Measurements from ENCODE around the gene PDE8A. TPM values are rescaled to one million over a fixed set of nuclear protein-coding genes. Genes with fewer than 3 reads are reported as not detected.

The PDE8A gene, protein sequence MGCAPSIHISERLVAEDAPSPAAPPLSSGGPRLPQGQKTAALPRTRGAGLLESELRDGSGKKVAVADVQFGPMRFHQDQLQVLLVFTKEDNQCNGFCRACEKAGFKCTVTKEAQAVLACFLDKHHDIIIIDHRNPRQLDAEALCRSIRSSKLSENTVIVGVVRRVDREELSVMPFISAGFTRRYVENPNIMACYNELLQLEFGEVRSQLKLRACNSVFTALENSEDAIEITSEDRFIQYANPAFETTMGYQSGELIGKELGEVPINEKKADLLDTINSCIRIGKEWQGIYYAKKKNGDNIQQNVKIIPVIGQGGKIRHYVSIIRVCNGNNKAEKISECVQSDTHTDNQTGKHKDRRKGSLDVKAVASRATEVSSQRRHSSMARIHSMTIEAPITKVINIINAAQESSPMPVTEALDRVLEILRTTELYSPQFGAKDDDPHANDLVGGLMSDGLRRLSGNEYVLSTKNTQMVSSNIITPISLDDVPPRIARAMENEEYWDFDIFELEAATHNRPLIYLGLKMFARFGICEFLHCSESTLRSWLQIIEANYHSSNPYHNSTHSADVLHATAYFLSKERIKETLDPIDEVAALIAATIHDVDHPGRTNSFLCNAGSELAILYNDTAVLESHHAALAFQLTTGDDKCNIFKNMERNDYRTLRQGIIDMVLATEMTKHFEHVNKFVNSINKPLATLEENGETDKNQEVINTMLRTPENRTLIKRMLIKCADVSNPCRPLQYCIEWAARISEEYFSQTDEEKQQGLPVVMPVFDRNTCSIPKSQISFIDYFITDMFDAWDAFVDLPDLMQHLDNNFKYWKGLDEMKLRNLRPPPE
- 10 to 100 TPM; 32.7 to 40.5 (median 37.4) TPM for total RNA-seq
- long read RNA-seq, partial matches to known transcripts, result 2 of 4 reads
- long read RNA-seq, other reads (novel, unspliced or antisense), result 2 of 4 reads

DNA sequence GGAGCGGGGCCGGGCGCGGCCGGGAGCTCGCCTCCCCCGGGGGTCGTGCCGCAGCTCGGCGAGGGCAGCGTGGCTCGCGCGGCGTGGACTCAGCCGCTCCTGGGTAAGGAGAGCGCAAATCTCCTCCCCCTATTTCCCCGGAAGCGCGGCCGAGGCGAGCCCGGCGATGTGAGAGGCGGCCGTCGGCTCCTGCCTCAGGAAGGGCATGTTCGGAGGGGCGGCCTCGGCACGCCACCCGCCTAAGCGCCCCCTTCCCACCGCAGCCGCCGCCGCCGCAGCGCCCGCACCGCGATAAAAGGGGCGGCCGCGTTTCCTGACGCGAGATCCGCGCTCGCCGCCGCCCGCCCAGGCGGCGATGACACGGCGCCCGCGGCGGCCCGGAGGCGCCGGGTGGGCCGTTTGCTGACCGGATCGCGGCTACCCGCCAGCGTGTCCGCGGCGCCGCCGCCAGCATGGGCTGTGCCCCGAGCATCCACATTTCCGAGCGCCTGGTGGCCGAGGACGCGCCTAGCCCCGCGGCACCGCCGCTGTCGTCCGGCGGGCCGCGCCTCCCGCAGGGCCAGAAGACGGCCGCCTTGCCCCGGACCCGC, at the start of gene PDE8A:
Gene PDE8A (plus strand): TSS at position 146 of the 590 bp plus-strand sequence. CDS start 307 bp downstream, at position 453.
- Histone ChIP-seq H3K4me1 (peaks cover 4 to 39% (median 7%) of the 10 kb centered on the region in 4 donors), H3K9me3 (no peaks in the 10 kb centered on the region), H3K4me3 (peak within 1 kb of the TSS; percentile 69 to 95 (median 75)), H3K36me3 (no peaks in the 10 kb centered on the region), H3K27me3 (no peaks in the 10 kb centered on the region), H3K27ac (peak within 1 kb of the TSS; percentile 96 to 97 (median 96))
- TF ChIP-seq POLR2A (IDR thresholded peaks at IDR 0.05), result peak; percentile 43
- TF ChIP-seq, protein P1, sequence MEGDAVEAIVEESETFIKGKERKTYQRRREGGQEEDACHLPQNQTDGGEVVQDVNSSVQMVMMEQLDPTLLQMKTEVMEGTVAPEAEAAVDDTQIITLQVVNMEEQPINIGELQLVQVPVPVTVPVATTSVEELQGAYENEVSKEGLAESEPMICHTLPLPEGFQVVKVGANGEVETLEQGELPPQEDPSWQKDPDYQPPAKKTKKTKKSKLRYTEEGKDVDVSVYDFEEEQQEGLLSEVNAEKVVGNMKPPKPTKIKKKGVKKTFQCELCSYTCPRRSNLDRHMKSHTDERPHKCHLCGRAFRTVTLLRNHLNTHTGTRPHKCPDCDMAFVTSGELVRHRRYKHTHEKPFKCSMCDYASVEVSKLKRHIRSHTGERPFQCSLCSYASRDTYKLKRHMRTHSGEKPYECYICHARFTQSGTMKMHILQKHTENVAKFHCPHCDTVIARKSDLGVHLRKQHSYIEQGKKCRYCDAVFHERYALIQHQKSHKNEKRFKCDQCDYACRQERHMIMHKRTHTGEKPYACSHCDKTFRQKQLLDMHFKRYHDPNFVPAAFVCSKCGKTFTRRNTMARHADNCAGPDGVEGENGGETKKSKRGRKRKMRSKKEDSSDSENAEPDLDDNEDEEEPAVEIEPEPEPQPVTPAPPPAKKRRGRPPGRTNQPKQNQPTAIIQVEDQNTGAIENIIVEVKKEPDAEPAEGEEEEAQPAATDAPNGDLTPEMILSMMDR (IDR thresholded peaks at IDR 0.05), result no peak
- no CpG with 5 or more reads among the region's 95 CpGs for WGBS (ENCODE audit: insufficient coverage, low coverage, low lambda C conversion rate, missing lambda C conversion rate)
- peak; percentile 65 to 76 (median 74) for DNase-seq
- peak in 2 of 4 donors; percentile 1 to 3 for ATAC-seq
- intact Hi-C loops (cut with DNase I), result no loop called here

DNA sequence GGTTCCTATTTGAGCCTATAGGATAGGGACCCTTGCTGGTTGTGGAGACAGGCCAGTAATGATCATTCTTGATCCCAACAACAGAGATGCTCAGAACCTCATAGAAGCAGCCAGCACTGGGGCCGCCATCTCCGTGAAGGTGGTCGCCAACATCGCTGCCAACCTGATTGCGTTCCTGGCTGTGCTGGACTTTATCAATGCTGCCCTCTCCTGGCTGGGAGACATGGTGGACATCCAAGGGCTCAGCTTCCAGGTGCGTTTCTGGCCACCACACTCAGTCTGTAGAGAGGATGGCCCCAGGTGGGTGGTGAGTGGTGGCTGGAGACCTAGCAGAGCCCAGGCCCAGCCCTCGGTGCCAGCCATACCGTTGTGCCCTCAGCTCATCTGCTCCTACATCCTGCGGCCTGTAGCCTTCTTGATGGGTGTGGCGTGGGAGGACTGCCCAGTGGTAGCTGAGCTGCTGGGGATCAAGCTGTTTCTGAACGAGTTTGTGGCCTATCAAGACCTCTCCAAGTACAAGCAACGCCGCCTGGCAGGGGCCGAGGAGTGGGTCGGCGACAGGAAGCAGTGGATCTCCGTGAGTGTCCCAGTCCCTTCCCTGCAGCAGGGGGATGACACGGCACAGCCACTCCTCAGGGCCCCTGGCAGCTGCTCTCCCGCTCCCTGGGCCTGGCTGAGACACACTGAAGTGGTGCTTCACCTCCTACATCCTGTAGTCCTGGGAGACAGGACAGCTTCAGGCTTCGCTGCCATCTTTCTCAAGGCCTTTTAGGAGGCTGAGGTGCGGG, 46.5 kb upstream of the PDE8A start:
- 75% methylated on average over 5 of the region's 21 CpGs for WGBS (ENCODE audit: insufficient coverage, low coverage, low lambda C conversion rate, missing lambda C conversion rate)
- Histone ChIP-seq H3K36me3 (peaks cover 0 to 12% (median 1%) of the 10 kb centered on the region in 4 donors), H3K9me3 (no peaks in the 10 kb centered on the region), H3K27me3 (no peaks in the 10 kb centered on the region), H3K27ac (no peak overlapping the region), H3K4me3 (no peak overlapping the region), H3K4me1 (no peaks in the 10 kb centered on the region)
- DNase-seq (no peak), ATAC-seq (peak; percentile 17 to 52 (median 36))
- intact Hi-C loops (cut with DNase I), result loop anchor here in 1 of 2 donors (10.0 kb wide), 1 partner anchor 340 kb away; no protein-coding TSS in a partner anchor
- TF ChIP-seq, protein P1 (IDR thresholded peaks at IDR 0.05), result peak in 3 of 4 donors; percentile 11 to 20 (median 17)
- TF ChIP-seq POLR2A (IDR thresholded peaks at IDR 0.05), result no peak

DNA sequence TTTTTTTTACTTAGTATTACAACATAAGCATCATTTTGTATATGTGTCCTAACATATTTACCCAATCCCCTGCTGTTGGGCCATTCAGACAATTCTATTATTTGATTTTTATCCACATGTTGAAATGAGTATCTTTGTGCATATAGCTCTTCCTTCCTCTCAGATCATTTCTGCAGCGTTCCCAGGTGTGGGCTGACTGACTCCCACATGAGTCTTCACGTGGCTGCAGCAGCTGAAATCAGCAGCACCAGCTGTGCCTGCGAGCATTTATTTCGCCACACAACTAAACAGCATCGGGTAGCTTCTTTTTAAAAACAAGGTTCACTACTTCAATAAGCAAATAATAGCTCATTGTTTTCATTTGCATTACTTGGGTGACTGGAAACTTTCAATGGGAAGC, 44.5 kb upstream of the PDE8A start:
- 64% methylated on average over 5 of the region's 5 CpGs for WGBS (ENCODE audit: insufficient coverage, low coverage, low lambda C conversion rate, missing lambda C conversion rate)
- DNase-seq (no peak), ATAC-seq (no peak)
- Histone ChIP-seq H3K4me3 (no peak overlapping the region), H3K9me3 (no peaks in the 10 kb centered on the region), H3K36me3 (peaks cover 0 to 6% (median 0%) of the 10 kb centered on the region in 4 donors), H3K4me1 (no peaks in the 10 kb centered on the region), H3K27ac (no peak overlapping the region), H3K27me3 (no peaks in the 10 kb centered on the region)
- intact Hi-C loops (cut with DNase I), result loop anchor here in 1 of 2 donors (10.0 kb wide), 1 partner anchor 342 kb away; no protein-coding TSS in a partner anchor
- no peak for TF ChIP-seq POLR2A (IDR thresholded peaks at IDR 0.05)
- TF ChIP-seq, protein P1 (IDR thresholded peaks at IDR 0.05), result no peak

Measured in right lobe of liver (tissue), 6 donors.